ENCODE data around the gene SAMD4A.

GRCh38 chr14:54749180-54749579 is 182.3 kb downstream of the SAMD4A start:
- TF ChIP-seq CTCF (conservative IDR thresholded peaks at IDR 0.05) (no peak), ZFX (IDR thresholded peaks at IDR 0.05) (no peak)

Measured in C4-2B (cell line).